ENCODE results near the gene LMF1.

GRCh38 chr16:989354-989814, 18.6 kb upstream of the LMF1 start:
- TF ChIP-seq, protein P1, sequence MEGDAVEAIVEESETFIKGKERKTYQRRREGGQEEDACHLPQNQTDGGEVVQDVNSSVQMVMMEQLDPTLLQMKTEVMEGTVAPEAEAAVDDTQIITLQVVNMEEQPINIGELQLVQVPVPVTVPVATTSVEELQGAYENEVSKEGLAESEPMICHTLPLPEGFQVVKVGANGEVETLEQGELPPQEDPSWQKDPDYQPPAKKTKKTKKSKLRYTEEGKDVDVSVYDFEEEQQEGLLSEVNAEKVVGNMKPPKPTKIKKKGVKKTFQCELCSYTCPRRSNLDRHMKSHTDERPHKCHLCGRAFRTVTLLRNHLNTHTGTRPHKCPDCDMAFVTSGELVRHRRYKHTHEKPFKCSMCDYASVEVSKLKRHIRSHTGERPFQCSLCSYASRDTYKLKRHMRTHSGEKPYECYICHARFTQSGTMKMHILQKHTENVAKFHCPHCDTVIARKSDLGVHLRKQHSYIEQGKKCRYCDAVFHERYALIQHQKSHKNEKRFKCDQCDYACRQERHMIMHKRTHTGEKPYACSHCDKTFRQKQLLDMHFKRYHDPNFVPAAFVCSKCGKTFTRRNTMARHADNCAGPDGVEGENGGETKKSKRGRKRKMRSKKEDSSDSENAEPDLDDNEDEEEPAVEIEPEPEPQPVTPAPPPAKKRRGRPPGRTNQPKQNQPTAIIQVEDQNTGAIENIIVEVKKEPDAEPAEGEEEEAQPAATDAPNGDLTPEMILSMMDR (IDR thresholded peaks at IDR 0.05) = no peak
- no peak for TF ChIP-seq POLR2A (IDR thresholded peaks at IDR 0.05)
